ENCODE data around the gene SPI1.

SPI1 gene

DNA sequence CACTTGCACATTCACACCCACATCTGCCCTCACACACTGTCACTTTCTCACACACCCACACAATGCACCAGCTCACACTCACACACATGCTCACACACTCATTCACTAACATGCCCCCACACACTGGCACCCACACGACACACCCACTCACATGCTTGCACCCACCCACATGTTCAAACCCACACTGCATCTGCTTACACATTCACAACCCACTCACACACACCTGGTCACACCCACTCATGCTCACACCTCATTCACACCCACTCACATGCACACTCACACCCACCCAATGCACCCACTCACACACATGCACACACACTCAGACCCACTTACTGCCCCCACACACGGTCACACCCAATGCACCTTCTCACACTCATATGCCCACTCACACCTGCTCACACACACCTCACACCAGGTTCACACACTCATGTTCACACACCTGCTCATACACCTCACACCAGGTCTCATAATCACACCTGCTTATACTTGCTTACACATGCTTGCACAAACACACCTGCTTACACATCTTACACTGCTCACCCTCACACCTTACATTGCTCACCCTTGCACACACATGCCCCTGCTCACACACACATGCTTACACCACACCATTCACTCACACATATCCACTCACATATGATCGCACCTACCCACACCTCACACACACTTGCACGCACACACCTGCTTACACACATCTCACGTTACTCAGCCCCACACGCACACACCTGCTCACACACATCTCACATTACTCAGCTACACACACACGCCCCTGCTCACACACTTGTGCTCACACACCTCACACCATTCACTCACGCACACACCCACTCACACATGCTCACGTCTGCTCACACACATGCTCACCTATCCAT is 22.0 kb downstream of the SPI1 start:
- DNase-seq: no peak

DNA sequence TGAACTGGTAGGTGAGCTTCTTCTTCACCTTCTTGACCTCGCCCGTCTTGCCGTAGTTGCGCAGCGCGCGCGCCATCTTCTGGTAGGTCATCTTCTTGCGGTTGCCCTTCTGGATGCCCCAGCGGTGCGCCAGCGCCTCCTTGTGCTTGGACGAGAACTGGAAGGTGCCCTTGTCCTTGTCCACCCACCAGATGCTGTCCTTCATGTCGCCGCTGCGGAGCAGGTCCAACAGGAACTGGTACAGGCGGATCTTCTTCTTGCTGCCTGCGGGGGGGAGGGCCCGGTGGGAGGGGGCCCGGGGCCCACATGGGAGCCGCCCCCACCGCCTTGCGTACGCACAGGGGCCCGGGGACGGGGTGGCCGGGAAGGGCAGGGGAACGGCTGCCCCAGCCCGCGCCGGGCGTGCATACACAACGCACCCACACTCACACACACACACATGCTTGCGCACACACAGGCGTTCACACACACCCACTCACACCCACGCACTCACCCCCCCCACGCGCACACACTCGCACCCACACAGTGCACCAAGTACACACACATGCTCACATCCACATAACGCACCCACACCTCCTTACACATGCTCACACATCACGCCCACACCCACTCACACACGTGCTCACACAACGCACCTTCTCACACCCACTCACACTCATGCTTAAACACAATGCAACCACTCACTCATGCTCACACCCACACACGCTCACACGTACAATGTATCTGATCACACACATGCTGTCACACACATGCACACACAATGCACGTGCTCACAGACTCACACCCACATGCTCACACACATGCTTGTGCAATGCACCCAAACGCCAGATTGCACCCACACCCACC is 22.8 kb downstream of the SPI1 start:
- DNase-seq: peak; percentile 72

DNA sequence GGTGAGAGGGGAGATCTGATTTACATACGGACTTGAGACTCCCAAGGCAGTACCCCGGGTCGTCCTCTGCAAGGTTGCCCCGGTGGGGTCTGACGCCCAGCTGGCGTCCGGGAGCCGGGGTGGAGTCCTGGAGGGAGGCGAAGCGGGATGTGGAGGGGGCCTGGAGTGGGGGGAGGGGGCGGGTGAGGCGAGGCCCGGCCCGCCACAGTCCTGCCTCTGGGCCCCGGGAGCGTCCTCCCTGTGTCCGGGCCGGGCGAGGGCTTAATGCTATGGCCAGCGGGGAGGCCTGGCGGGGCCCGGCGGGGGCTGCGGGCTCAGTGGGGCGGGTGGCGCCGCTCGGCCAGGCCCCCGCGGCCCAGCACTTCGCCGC is 23.4 kb downstream of the SPI1 start:
- no peak for DNase-seq

DNA sequence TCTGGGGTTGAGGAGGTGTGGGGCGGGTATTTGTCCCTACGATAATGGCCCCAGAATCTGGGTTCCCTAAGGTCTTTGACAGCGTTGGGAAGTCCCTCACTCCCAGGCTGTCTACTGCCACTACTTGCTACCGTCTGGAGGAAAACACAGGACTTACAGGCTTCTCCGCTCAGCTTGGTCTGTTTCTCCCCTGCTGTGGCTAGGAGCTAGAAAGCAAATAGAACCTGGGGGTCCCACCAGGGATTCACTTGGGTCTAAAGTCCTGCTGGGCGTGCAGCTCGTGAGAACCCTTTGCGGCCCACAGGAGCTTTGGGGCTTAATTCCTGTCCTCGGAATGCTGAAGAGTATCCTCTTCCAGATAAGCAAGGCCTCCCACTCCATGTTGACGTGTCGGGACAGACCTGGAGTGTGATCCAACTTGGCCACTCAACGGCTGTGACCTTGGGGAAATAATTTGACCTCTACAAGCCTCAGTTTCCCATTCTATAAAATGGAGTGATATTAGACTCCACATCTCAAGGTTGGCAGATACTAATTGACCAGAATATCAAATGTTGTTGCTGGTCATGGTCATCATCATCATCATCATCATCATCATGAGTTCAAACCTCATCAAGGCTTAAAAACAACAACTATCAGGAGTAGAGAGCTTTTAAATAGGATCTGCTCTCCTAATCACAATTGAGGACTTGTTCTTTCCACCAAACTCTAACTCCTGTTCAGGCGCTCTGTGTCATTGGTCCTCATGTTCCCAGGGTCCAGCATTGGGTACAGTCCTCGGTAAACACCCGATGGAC is 24.2 kb downstream of the SPI1 start:
- no peak for DNase-seq

DNA sequence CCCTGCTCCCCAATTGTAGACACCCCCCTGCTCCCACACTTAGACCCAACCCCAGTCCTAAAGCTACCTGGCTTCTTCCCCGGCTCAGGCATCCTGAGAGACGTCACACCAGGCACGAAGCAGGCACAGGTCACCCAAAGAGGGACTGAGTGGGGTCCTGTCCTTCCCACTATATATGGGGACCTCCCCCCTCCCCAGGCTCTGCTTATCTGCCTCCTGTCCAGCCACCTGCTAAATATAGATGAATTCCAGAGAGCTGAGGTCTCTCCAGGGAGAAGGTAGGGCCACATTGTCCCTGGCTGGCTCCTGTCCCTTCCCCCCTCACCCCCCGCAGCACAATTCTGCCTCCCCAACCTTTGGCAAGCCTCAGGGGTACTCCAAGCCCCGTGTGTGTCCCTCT is 25.8 kb downstream of the SPI1 start, which contains the start of gene MYBPC3:
Gene MYBPC3 (minus strand): TSS at position 147 of the 400 bp plus-strand sequence. CDS start 55 bp downstream, at position 92.
- no peak for DNase-seq

DNA sequence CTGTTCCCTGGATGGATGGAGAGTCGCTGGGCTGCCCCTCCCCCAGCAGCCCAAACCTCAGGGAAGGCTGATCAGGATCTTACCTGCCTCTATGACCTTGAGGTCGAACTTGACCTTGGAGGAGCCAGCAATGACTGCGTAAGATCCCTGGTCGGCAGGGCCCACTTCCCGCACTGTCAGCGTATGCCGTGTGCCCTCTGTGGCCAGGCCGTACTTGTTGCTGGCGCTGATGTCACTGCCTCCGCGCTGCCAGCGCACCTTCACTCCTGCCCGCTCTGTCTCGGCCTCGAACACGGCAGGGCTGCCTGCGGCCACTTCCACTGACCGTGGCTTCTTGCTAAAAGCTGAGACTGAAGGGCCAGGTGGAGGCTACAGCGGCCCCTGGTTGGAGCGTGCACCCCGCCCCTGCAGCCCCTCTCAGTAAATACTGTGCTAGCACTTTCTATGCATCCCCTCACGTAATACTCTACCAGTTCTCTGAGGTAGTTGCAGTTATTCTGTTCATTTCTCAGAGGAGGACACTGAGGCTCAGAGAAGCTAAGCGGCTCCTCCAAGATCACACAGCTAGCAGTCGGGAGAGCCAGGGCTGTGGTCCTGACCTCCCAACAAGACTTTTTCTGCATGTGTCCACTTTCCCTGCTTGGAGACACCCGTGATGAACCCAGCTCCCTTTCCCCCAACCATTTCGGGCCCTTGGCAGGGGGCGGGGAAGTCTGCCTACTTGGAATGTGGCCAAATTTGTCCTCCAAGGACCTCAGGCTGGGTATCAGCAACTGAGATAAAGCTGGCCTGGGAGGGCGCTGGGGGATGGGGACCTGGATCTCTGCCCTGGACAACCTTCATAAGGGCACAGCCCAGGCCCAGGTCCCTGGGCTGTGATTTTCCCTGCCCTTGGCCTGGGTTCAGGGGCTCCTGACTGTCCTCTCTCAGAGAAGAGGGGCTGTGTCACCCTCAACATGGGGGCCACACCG is 26.9 kb downstream of the SPI1 start:
- no peak for DNase-seq

DNA sequence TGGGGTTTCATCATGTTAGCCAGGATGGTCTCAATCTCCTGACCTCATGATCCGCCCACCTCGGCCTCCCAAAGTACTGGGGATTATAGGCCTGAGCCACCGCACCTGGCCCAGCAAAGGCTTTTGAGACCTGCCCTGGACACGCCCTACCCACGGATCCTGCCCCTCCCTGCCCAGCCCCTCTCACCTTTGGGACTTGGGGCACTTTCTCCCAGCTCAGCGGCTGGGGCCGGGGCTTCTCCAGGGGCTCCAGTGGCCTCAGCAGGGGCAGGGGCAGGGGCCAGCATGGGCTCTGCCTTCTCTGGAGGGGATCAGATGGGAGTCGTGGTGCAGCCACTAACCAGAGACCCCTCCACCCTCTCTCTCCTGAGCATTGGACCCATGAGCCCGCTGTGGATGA is 28.0 kb downstream of the SPI1 start:
- no peak for DNase-seq

DNA sequence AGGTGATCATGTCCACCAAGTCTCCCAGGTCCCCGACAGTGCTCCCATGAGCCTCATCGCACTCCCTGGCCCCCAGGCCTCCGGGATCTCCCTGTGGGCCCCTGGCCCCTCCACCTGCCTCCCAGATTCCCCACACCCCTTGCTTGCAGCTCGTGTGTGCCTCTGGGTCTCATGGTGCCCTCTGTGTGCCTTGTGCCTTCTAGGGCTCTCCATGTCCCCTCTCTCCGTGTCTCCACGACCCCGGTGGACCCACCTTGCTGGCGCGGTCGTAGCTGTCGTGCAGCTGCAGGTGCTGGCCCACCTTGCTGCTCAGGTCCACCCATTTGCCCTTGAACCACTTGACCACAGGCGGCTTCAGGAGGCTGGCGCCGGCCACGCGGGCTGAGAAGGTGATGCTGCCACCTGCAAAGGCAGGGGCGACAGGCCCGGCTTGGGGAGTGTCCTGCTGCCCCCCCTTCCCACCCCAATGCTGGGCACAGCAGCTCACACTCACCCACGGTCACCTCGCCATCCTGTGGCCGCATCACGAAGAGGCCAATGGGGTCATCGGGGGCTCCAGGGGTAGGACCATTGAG is 28.7 kb downstream of the SPI1 start:
- no peak for DNase-seq

DNA sequence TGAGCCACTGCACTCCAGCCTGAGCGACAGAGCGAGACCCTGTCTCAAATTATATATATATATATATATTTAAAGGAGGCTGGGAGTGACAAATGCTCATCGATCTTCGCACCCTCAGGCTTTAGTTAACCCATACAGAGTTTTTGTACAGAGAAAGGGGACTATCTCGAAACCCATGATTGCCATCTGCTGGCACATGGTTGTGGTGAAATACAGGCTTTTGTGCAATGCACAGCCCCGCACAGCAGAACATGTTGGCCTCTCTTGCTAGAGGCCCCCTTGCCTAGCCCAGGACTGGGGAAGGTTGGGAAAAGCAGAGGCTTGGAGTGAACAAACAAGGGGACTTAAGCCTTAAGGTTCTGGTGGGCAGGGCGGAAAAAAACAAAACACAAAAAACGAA is 29.5 kb downstream of the SPI1 start:
- peak; percentile 29 for DNase-seq

DNA sequence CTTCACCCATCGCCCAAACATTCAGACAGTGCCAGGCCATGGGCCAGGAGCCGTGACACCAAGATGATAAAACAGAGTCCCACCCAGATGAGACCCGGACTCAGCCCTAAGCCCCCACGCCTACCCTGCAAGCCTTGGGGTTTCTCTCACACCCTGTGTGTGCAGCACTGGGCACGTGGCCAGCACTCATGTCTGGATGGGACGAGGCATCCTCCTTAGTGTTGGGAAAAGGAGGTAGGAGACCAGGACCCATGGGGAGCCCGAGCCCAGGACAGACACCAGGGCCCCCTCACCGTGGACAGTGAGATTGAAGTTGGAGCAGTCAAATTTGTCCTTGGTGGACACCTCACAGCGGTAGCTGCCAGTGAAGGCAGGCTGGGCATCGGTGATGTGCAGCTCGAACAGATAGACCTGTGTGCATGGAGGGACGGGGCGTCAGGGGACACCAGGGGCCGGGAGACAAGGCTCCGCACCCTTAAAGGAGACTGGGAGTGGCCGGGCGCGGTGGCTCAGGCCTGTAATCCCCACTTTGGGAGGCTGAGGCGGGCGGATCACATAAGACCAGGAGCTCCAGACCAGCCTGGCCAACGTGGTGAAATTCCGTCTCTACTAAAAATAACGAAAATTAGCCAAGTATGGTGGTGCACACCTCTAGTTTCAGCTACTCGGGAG is 30.1 kb downstream of the SPI1 start:
- DNase-seq: no peak

DNA sequence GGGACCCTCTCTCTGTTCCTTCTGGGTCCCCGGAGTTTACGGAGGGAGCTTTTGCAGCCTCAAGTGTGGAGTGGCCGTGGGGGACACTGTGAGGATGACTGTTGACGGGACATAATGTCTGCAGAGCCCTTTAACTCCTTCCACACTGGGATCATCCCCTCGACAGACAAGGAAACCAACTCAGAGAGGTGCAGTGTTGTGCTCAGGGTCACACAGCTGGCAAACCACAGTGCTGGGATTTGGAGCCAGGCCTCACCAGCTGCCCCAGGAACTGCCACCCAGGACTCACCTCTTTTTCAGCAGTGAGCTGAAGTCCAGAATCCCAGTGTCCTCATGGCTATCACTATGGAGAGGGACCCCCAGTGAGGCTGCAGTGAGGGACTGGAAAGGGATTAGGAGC is 31.2 kb downstream of the SPI1 start:
- no peak for DNase-seq

DNA sequence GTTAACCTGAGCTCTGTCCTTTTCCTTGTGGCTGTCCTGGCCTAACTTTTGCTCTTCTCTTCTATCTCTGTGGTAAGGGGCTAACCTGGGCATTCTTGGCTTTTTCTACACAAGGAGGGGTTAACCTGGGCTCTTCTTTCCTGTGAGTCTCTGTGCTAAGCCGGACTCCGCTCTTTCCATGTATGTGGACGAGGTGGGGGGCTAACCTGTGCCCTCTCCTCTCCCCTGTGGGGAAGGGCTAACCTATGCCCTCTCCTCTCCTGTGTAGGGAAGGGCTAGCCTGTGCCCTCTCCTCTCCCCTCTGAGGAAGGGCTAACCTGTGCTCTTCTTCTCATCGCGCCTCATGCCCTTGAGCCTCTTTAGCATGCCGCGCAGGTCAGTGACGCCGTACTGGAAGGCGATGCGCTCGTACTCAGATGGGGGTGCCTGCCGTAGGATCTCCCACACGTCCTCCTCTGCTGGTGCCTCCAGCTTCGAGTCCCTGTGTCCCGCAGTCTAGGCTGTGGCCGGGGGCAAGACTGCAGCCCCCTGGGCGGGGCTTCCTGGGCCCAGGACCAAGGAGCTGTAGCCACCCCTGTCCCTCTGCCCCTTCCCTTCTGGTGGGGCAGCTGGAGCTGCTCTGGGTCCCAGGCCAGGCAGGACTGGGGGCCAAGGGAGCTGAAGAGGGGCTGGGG is 32.3 kb downstream of the SPI1 start:
- DNase-seq: no peak

DNA sequence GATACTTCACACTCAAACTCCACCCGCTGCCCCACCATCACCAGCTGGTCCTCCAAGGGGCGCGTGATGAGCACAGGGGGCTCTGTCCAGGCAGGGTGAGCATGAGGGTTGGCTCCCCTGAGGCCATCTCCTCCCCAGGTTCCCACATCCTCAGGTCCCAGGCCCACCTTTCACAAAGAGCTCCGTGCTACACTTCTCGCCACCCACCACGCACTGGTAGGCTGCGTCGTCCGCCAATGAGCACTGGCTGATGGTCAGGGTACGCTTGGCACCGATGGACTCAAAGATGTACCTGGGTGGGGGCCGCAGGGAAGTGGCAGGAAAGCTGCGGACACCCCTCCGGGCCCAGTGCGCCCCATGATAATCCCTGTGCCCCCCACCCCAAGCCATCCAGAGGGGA is 35.5 kb downstream of the SPI1 start:
- DNase-seq: no peak

DNA sequence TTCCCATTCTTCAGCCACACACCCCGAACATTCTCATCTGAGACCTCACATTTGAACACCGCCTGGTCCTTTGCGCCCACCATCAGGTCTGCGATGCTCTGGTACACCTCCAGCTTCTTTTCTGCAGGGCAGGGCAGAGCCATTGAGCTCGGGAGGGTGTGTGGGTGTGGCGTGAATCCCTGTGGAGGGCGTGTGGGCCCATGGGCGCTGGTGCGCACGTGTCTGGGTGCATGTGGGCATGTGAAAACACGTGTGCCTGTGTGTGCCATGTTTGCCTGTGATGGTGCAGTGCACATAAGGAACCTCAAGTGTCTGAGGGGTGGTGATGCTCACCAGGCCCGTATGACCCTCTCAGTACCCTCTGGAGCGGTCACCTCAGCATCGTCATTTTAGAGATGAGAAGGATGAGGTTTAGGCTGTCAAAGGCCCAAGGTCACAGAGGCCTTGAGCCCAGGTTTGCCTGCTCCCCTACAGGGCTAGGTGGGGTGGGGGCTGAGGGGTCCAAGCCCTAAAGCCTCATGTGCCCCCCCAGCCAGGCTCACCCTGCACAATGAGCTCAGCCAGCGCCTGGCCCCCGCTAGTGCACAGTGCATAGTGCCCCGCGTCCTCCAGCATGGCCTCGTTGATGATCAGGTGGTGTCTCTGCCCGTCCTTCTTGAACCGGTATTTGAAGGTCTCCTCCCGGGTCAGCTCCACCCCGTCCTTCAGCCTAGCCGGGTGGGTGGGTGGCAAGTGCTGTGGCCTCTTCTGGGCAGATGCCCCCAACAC is 36.1 kb downstream of the SPI1 start:
- no peak for DNase-seq

DNA sequence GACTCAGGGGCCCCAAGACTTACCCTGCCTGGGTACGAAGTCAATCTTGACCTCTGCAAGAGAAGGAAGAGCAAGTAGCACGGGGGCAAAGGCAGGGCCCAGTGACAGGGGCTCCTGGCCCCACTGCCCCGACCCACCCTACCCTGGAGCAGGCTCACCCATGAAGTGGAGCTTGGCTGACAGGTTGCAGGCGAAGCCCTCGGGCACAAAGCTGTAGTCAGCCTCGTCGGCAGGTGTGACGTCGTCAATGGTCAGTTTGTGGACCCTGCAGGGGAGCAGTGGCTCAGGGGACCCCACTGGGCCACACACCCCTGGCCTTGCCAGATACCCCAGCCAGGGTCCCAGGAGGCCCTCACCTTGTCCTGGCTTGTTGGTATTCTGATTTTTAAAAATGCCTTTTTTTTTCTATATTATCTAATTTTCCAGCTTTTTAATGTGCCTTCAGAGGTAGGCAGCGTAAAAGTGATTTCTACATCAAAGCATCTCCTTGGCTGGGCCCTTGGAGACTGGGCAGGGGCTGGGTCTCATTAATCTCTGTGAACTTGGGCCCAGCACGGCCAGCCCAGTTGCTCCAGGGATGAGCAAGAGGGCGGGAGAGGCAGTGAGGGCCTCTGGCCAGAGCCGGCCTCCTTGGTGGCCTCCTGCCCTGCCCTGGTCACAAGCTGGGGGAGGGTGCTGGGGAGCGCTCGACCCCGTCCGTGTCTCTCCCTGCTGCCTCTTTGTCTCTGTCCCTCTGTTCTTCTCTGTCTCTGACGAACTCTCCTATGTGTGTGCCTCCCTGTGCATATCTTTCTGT is 37.2 kb downstream of the SPI1 start:
- no peak for DNase-seq

DNA sequence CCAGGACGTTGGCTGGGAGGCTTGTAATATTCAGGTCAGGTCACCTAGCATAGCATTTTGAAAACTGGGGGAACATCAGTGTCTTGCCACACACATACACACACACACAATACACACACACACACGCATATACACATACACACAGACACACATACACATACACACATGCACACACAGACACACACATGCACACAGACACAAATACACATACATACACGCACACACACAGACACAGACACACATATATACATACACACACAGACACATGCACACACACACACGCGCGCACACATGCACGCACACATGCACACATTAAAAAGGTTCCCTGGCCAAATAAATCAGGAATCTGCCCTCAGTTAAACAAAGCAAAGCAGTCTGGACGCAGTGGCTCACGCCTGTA is 38.3 kb downstream of the SPI1 start:
- no peak for DNase-seq

DNA sequence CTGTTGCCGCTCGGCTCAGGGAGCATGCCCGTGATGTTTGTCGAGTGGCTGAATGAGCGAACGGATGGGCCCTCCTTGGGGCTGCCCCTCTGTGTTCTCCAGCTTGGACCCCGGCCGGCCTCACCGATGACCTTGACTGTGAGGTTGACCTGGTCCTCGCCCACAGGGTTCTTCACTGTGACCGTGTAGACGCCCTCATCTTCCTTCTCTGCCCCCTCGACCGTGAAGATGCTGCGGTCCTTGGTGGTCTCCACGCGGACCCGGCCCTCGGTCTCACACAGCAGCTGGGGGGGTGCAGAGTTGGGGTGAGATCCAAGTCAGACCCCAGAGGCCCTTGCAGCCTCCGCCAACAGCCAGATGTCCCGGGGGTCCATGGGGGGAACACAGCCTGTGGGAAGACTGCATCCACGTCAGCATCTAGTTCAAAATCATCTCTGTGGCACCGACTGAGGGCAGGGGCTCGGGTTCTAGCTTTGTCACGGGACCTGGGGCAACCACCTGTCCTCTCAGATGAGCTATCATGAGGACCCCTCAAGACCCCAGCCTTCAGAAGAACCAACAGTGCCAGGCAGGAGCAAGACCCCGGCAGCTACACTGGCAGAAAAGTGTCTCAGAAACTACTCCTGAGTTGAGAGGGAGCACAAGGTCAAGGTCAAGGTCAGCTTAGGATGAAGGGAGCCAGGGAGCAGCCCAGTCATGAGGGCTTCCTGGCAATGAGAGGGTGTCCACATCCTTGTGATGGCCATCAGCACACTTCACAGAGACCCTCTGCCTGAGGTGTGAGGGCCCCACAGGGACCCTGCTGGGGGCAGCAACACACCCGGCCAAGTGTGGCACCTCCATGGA is 39.7 kb downstream of the SPI1 start:
- no peak for DNase-seq
